Hematopoietic multipotent progenitor cell (in vitro differentiated cells): ENCODE data around the gene RAB11FIP2. TPM values are rescaled to one million over a fixed set of nuclear protein-coding genes. Genes with fewer than 3 reads are reported as not detected.
"Not testable (repeated sequence)": the region's sequence is repeated elsewhere in the genome, so short reads cannot be mapped to it uniquely, and the experiment has no call there.

Experiments used
- DNase-seq, 3 donors: peaks; one replicate each; pipeline ENCODE4 v3.0.0-alpha.2; 2011 to 2015; ENCODE audit warnings: low read depth in 2 of 3, low spot score in 2 of 3
- total RNA-seq: library from RNA; depleted of rRNA; stranded (reverse); fragments of >200 nt; gene quantifications from one replicate; pipeline ENCODE4 v1.2.3, GENCODE V29; 2012

The RAB11FIP2 gene, protein sequence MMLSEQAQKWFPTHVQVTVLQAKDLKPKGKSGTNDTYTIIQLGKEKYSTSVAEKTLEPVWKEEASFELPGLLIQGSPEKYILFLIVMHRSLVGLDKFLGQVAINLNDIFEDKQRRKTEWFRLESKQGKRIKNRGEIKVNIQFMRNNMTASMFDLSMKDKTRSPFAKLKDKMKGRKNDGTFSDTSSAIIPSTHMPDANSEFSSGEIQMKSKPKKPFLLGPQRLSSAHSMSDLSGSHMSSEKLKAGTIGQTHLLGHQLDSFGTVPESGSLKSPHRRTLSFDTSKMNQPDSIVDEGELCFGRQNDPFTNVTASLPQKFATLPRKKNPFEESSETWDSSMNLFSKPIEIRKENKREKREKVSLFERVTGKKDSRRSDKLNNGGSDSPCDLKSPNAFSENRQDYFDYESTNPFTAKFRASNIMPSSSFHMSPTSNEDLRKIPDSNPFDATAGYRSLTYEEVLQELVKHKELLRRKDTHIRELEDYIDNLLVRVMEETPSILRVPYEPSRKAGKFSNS
- total RNA-seq = 4.6 TPM

DNA sequence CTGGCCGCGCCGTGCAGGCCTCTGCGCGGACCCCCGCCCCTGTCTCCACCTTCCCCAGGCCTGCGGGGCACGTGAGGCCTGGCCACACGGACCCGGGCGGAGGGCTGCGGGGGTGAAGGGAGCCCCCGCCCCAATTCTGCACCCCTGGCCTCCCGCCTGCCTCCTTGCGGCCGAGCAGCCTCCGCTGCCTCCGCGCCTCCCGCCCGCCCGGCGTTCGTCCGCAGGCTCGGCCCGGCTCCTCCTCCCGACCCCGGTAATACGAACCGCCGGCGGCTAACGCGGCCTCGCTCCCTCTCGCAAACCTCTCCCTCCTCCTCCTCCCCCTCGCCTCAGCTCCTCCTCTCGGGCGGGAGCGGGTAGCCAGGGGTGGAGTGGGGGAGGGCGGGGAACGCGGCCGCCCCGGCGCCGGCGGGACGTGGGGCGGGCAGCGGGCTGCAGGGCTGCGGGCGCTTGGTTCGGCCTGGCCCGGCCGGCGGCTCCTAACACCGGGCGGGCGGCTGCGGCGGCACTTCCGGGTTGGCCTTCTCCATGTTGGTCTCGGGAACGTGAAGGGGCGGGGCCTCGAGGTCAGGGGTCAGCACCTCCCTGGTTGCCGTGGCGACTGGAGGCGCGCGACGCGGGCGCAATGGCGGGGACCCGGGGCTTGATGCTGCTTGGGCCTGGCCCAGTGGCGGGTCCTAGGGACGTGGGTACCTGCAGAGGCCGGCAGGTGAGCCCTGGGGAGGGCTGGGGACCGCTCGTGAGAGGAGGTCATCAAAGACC is at the start of gene RAB11FIP2:
Gene RAB11FIP2, minus strand, starts transcription at position 547 of the 762 bp plus-strand sequence. CDS start 778 bp downstream, outside the sequence.
- DNase-seq = peak; percentile 89 to 94 (median 93)

DNA sequence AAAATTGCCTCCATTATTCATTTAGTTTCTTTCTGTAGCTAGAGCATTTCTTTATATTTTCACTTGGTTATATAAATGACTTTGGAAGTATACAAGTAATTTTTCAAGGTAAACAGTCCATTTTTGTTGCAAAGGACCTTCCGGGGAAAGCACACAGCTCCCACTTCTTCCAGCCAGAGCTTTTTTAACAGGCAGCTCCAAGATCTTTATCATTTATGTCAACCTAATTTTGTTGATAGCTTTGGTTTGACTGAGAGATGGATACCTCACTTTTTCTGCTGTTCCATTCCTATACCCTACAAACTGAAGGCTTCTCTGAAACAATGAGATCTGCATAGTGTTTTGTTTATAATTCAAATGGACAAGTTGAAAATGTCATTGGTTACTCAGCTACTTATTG is 49.3 kb upstream of the RAB11FIP2 start:
- DNase-seq = no peak

DNA sequence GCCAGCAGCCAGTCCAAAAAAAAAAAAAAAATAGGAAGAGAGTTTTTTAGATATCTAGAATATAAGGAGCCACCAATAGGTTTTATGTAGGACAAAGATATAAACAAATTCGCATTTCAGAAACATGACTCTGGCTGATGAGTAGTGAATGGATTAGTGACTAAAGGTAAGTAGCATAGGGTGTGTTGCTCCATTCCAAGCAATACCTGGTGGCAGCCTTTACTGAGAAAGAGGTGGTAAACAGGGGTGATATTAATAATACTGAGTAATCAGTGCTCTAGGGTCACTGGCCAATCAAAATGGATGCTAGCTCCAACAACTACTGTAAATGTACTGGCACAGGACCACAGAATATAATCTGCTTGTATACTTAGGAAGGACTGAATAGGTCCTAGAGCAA is 45.5 kb upstream of the RAB11FIP2 start:
- no peak for DNase-seq

DNA sequence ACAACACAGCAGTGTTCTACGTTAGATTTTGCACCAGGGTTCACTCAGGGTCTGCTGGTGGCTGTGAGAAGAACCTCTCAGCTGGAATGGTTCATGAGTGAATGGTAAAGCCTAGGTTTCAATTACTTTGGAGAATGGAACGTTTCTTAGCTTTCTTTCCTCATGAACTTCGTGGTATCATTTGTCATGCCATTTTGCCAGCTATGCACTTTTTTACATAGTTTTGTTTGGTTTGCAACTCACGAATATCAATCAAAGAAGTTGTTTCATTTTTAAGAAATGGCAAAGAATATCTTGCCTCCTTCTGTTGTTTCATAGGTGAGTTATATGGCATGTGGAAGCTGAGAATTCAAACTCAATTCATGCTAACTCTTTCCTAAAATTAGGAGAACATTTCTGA is 34.1 kb upstream of the RAB11FIP2 start:
- no peak for DNase-seq

DNA sequence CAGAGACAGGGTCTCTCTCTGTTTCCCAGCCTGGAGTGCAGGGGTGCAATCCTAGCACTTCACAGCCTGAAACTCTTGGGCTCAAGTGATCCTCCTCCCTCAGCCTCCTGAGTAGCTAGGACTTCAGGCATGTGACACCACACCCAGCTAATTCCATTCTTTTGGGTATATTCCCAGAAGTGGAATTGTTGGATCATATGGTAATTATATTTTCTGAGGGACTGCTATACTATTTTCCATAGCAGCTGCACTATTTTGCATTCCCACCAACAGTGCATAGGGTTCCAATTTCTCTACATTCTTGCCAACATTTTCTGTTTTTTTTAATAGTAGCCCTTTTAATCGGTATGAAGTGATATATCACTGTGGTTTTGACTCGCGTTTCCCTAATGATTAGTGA is 30.0 kb upstream of the RAB11FIP2 start:
- no peak for DNase-seq

DNA sequence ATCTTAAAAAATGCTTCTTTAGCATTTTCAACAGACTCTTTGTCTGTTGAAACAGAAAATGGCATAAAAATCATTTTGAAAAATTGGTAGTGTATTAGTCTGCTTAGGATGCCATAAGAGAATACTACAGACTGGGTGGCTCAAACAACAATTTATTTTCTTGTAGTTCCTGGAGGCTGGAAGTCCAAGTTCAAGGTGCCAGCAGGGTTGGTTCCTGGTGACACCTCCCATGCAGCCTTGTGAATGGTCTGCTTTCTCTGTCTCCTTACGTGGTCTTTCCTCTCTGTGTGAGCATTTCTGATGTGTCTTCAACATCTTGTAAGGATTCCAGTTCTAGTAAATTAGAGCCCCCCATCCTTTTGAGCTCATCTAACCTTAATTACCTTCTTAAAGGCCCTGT is 26.1 kb upstream of the RAB11FIP2 start:
- DNase-seq = no peak

DNA sequence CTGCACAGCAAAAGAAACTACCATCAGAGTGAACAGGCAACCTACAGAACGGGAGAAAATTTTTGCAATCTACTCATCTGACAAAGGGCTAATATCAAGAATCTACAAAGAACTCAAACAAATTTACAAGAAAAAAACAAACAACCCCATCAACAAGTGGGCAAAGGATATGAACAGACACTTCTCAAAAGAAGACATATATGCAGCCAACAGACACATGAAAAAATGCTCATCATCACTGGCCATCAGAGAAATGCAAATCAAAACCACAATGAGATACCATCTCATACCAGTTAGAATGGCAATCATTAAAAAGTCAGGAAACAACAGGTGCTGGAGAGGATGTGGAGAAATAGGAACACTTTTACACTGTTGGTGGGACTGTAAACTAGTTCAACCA is 20.6 kb upstream of the RAB11FIP2 start:
- not testable (repeated sequence) for DNase-seq

DNA sequence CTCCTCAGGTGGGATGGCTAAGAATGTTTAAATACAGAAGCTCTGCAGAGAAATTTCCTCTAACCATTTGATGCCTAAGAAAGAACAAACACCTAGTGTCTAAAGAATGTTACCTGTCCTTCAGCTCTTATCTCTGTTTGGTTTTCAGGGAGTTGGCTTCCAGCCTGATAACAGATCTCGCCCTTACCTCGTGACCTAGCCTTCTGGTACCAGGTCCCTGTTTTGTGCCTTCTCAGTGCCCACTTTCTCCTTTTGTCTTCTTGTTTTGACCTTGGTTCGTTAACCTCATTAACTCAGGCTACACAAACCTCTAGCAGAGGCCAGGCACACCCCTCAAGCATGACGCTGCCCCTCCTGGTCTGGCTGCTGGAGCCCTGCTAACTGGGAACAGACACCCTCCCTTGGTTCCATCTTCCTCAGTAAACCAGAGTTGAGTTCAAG is 16.1 kb upstream of the RAB11FIP2 start:
- DNase-seq = no peak

DNA sequence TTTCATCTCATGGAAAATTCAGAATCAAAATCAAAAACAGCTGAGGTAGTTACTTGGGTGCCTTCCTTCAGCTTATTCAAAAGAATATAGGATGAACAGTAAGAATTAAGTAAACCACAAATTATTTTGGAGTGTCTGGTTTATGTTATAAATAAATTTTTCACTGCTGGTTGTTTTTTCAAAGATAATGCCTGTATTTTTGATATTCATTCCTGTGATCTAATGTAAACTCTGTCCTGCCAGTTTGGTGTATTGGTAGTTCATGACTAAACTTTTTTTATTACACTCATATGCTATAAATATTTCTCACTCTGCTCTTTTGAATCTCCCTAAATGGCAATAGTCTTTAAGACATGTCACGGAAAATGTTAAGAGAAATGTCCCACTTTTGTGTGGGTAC is 11.6 kb upstream of the RAB11FIP2 start:
- no peak for DNase-seq

DNA sequence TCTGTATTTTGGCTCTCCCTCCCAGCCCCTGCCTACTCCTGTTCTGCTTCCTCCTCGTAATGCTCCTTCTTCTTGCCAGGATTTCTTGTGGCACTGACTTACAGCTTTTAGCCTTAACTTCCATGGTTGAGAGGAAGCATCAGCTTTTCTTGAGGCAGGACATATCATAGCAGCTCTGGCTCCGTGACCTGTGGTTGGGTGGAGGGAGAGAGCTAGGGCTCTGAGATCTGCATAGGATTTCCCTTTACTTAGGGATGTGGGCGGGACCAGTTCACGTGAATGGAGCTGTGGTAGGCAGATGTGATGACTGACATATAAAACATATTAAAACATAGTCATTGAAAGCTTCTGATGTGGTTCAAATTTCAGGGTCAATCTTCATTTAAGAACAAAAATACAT is 10.6 kb upstream of the RAB11FIP2 start:
- no peak for DNase-seq

DNA sequence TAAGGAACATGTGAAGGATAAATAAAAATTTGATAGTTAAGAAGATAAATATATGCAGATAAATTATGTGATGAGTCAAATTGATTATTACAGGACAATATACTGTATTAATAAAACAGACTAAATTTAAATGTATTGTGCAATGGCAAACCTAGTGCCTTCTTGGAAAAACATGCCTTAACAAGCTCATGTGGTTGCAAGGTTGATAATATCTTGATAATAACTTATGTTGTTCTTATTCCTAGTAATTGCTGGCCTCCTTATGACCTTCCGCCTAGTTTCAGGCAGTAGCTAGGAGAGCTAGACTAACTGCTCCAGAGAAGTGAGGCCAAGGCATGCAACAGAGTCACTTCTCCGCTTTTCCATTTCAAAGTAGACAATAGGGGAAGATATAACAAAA is 7.6 kb upstream of the RAB11FIP2 start:
- no peak for DNase-seq

DNA sequence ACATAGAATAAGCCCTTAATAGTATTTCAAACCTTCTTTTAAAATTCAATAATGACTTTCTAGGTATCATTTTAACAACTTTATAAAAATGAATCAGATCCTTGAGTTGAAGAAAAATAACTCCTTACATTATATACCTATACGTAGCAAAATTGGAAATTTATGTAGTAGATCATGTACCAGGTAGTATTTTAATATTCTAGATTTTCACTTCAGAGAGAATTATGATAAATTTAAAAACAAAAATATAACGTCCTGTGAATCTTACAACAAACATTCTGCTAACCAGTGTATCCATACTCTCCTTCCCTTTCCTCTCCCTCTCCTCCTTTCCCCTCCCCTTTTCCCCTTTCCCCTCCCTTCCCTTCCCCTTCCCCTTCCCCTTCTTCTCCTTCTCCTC is 6.1 kb upstream of the RAB11FIP2 start:
- no peak for DNase-seq

DNA sequence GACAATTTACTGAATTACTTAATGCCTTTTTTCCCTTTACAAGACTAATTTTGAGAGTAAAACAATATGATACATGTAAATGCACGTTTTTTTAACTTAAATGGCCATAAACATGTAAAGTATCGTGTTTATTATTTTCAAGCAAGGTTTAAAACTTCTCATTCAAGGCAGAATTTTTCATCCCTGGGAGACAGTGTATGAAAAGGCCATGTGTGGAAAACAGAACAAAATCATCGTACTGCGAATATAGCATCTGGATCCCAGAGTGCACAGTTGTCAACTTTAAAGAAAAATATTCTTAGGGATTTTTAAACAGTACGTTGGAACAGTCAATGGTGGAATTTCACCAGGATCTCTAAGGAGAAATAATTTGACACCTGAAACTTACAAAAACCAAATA is 1.1 kb upstream of the RAB11FIP2 start:
- DNase-seq = no peak

DNA sequence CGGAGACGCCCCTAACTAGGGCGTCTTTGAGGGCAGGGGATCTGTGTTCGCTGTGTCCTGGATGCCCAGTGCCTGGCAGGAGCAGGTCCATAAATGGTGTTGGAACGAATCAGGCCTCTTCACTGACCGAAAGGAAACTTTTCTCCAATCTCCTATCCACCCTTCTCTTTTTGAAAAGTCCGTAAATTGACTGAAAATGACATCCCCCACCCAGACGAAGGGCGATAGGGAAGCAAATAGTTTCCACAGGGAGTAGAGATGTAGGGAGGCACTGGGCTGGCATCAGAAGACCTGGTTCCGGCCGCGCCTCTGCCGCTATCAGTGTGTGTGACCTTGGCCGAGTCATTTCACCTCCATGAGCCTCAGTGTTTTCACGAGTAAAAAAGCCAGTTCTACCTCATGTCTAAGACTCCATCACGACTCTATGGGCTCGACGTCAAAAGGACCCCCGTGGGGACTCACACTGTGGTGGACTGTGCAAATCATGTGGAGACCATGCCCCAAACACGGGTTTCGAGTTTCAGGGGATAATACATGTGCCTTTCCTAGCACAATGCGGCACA is 497 bp upstream of the RAB11FIP2 start:
- DNase-seq = peak in 1 of 3 donors; percentile 1

DNA sequence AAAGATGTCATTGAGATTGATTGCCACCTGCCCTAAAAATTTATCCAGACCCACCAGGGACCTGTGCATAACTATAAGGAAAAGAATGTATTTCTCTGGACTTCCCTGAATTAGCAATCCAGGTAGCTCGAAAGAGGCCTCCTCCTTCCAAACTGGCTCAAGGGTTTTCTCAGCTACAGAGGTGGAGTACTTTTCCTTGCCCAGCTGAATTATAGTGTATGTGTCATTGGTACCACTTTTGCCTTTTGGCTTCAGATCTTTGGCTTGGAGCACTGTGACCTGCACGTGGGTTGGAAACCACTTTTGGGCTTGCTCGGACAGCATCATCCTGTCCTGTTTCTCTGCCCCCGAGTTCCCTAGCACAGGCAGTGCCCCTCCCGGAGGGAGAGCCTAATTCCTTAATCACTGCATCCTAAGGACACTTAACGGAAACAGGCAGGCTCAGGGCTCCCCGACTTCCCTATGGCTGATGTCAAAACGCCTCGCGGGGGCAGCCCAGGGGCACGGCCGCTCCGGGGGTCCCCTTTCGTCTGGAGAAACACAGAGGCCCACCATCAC is 825 bp downstream of the RAB11FIP2 start:
- DNase-seq = peak; percentile 10 to 29 (median 19)

DNA sequence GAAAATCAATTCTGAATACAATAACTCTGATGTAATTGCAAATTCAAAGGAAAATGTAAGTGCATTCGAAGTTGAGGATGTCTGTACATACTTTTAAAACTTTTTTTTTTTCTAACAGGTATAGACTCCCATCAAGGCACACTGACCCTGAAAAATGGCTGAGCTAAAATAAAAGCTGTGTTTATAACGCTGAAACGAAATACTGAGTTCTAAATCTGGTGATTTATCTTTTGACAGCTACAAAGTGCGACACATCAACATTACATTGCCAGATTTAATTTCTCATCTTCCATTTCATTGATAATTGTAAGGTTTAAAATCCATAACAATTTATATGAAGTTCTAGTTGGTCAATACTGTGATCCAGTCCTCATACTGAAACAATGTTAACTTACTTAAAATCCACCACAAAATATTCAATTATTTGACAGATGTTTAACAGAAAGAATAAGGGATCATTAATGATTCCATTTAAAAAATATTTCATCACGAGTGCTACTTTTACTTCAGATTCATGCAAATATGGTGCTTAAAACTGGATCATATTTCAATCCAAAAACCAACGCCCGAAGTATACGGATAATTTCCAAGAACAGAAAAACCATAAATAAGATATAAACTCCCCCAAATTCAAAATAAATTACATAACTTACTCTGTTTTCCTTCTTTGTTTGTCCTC is 1.4 kb downstream of the RAB11FIP2 start:
- no peak for DNase-seq

DNA sequence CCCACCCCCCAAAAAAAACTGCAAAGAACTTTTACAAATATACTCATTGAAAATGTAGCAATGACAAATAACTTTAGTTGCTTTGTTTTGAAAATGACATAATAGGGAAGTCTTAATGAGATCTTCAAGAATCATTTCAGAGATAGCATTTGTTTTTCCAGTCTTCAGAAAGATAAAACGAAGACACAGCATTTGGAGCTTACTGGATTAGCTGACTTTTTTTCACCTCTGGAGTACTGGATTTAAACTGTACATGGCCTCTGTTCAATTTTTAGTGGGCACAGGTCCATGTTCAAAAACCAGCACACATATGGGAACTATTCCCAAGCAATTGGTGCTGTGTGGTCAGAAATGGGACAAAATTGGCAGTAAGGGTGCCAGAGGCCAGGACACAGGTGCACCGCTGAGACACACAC is 3.9 kb downstream of the RAB11FIP2 start:
- no peak for DNase-seq

DNA sequence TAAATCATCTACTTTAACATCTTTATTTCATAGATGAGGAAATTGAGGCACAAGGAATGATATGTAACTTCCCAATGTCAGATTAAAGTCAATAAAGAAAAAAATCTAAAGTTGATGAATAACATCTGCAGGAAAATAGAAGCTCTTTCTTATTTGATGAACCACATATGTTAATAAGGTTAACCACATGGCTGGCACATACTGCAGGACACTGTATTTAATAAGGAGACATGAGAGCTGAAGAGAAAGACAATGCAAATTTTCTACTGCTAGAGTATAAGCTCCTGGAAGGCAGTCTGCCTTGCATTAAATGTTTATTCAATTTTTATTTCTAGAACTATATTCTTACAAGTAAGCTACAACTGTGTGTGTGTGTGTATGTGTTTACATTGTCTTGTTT is 4.4 kb downstream of the RAB11FIP2 start:
- no peak for DNase-seq

DNA sequence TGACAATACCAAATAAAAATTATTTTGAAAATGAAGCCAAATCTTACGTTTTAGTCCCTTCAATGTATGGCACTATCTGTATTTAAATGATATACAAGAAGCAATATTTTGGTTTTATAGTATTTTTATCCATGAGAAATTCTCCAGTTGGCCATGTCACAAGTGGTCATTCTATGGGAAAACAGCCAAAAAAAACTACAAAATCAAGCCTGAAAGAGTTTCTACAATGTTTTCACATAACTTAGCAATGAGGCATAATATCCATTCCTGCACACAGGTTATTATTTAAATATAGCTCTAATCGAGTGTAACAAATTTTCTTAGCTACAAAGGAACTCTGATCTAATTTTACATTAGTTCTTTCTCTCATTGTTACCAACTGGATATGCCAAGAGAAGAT is 5.4 kb downstream of the RAB11FIP2 start:
- no peak for DNase-seq

DNA sequence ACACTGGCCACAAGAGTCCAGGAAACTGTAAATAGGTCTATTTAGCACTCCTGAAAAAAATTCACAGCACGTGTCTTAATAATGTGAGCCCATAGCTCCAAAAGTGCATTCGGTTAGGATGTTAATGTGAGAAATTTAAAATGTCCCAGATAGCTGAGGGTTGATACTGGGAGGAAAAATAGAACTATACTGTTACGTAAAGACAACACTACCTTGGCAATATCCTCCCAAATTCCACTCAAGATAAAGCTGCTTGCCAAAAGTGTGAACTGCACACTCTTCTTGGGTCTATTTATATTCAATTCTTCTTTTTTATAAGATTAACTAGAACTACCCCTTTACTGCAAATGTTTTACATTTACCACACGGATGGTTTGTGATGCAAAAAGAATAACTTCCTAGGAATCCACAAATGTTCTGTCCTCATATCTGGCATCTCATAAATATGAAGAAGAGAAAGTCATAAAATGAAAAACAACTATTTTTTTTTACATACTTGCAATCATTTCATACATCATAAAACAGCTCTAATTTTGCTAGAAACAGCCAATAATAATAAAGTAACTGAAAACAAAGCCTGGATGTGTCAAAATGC is 10.4 kb downstream of the RAB11FIP2 start:
- DNase-seq = no peak
